Neural cell (in vitro differentiated cells): ENCODE data around the gene SVOP.
"Not testable (repeated sequence)": the region's sequence is repeated elsewhere in the genome, so short reads cannot be mapped to it uniquely, and the experiment has no call there.

ENCODE experiments used
- CTCF ChIP-seq: fragments of 450-650 bp; IDR thresholded peaks from 2 replicates; pipeline ENCODE4 v1.5.1; 2014; ENCODE audit warnings: antibody characterized with exemption, mild to moderate bottlenecking, moderate library complexity; ENCODE audit not compliant: poor library complexity, severe bottlenecking
- EZH2 ChIP-seq: fragments of 200-600, 300-800 bp; shearing (Covaris generic), sonication (generic); IDR thresholded peaks from 2 replicates; pipeline ENCODE4 v1.6.1; 2014; ENCODE audit warnings: antibody characterized with exemption, low read length, borderline replicate concordance, mild to moderate bottlenecking; ENCODE audit not compliant: insufficient read depth, poor library complexity, severe bottlenecking
- RAD21 ChIP-seq: fragments of 450-650 bp; conservative IDR thresholded peaks from 2 replicates; pipeline ENCODE4 v1.6.1; 2014; ENCODE audit warnings: antibody characterized with exemption, mild to moderate bottlenecking, moderate library complexity
- REST ChIP-seq: IDR thresholded peaks from 2 replicates; pipeline ENCODE4 v1.6.1; 2012; ENCODE audit warnings: borderline replicate concordance
- TAF1 ChIP-seq: IDR thresholded peaks from 2 replicates; pipeline ENCODE4 v1.6.1; 2012; ENCODE audit warnings: low read depth

- not testable (repeated sequence) for TF ChIP-seq RAD21, CTCF, REST, TAF1, EZH2
Measured at GRCh38 chr12:109048706-109049105, 27.8 kb upstream of the SVOP start.
